ENCODE data around the gene NPEPPS.
"Not testable (repeated sequence)": the region's sequence is repeated elsewhere in the genome, so short reads cannot be mapped to it uniquely, and the experiment has no call there.

Gene NPEPPS

GRCh38 chr17:47518880-47519279 lies 12.0 kb upstream of the NPEPPS start:
- H2AFZ ChIP-seq (ENCODE audit: low read depth); H4K20me1 ChIP-seq (ENCODE audit: insufficient read depth); H3K4me2 ChIP-seq: not testable (repeated sequence)

GRCh38 chr17:47519365-47519764 lies 11.5 kb upstream of the NPEPPS start:
- H2AFZ ChIP-seq (ENCODE audit: low read depth); H4K20me1 ChIP-seq (ENCODE audit: insufficient read depth); H3K4me2 ChIP-seq; H3K27me3 ChIP-seq (ENCODE audit: insufficient read depth, low read depth); H3K9ac ChIP-seq; H3K4me3 ChIP-seq (IDR thresholded peaks at IDR 0.05; ENCODE audit: insufficient read depth, low read depth, low read length); H3K79me2 ChIP-seq (ENCODE audit: insufficient read depth, low read depth); H3K36me3 ChIP-seq (ENCODE audit: insufficient read depth); H3K27ac ChIP-seq: not testable (repeated sequence)
- peaks cover 12% of the 10 kb centered on the region for H3K4me1 ChIP-seq (ENCODE audit: low read depth, poor library complexity, severe bottlenecking)

More at GRCh38 chr17:47518880-47519279, 12.0 kb upstream of the NPEPPS start:
- peaks cover 12% of the 10 kb centered on the region for H3K4me1 ChIP-seq (ENCODE audit: low read depth, poor library complexity, severe bottlenecking)
- not testable (repeated sequence) for H3K27me3 ChIP-seq (ENCODE audit: insufficient read depth, low read depth); H3K4me3 ChIP-seq (IDR thresholded peaks at IDR 0.05; ENCODE audit: insufficient read depth, low read depth, low read length); H3K36me3 ChIP-seq (ENCODE audit: insufficient read depth); H3K79me2 ChIP-seq (ENCODE audit: insufficient read depth, low read depth); H3K27ac ChIP-seq; H3K9ac ChIP-seq

GRCh38 chr17:47520279-47520678 lies 10.6 kb upstream of the NPEPPS start:
- H4K20me1 ChIP-seq (ENCODE audit: insufficient read depth); H3K4me3 ChIP-seq (IDR thresholded peaks at IDR 0.05; ENCODE audit: insufficient read depth, low read depth, low read length); H3K27ac ChIP-seq; H3K9ac ChIP-seq; H3K36me3 ChIP-seq (ENCODE audit: insufficient read depth); H3K79me2 ChIP-seq (ENCODE audit: insufficient read depth, low read depth); H3K4me2 ChIP-seq; H3K27me3 ChIP-seq (ENCODE audit: insufficient read depth, low read depth); H2AFZ ChIP-seq (ENCODE audit: low read depth): not testable (repeated sequence)
- H3K4me1 ChIP-seq (ENCODE audit: low read depth, poor library complexity, severe bottlenecking), result peaks cover 12% of the 10 kb centered on the region

GRCh38 chr17:47521434-47521833 lies 9.5 kb upstream of the NPEPPS start:
- not testable (repeated sequence) for H3K9ac ChIP-seq; H3K79me2 ChIP-seq (ENCODE audit: insufficient read depth, low read depth); H3K27me3 ChIP-seq (ENCODE audit: insufficient read depth, low read depth); H3K27ac ChIP-seq; H3K4me3 ChIP-seq (IDR thresholded peaks at IDR 0.05; ENCODE audit: insufficient read depth, low read depth, low read length); H2AFZ ChIP-seq (ENCODE audit: low read depth); H4K20me1 ChIP-seq (ENCODE audit: insufficient read depth); H3K4me2 ChIP-seq; H3K36me3 ChIP-seq (ENCODE audit: insufficient read depth)
- peaks cover 12% of the 10 kb centered on the region for H3K4me1 ChIP-seq (ENCODE audit: low read depth, poor library complexity, severe bottlenecking)

GRCh38 chr17:47522341-47522740 lies 8.6 kb upstream of the NPEPPS start:
- H3K27ac ChIP-seq; H2AFZ ChIP-seq (ENCODE audit: low read depth); H4K20me1 ChIP-seq (ENCODE audit: insufficient read depth); H3K4me3 ChIP-seq (IDR thresholded peaks at IDR 0.05; ENCODE audit: insufficient read depth, low read depth, low read length); H3K9ac ChIP-seq; H3K79me2 ChIP-seq (ENCODE audit: insufficient read depth, low read depth); H3K27me3 ChIP-seq (ENCODE audit: insufficient read depth, low read depth); H3K4me2 ChIP-seq; H3K36me3 ChIP-seq (ENCODE audit: insufficient read depth): not testable (repeated sequence)
- peaks cover 12% of the 10 kb centered on the region for H3K4me1 ChIP-seq (ENCODE audit: low read depth, poor library complexity, severe bottlenecking)

- H3K36me3 ChIP-seq (ENCODE audit: insufficient read depth); H3K4me3 ChIP-seq (IDR thresholded peaks at IDR 0.05; ENCODE audit: insufficient read depth, low read depth, low read length); H3K27me3 ChIP-seq (ENCODE audit: insufficient read depth, low read depth); H3K4me2 ChIP-seq; H4K20me1 ChIP-seq (ENCODE audit: insufficient read depth); H2AFZ ChIP-seq (ENCODE audit: low read depth): not testable (repeated sequence)
- H3K27ac ChIP-seq, result peak overlapping the region; percentile 57
- H3K9ac ChIP-seq, result peak overlapping the region; percentile 53; the same call in 1 of the 2 replicates
- peaks cover 14% of the 10 kb centered on the region for H3K4me1 ChIP-seq (ENCODE audit: low read depth, poor library complexity, severe bottlenecking)
- peaks cover 32% of the 10 kb centered on the region for H3K79me2 ChIP-seq (ENCODE audit: insufficient read depth, low read depth)
Measured at GRCh38 chr17:47531233-47531820, 419 bp downstream of the NPEPPS start.

GRCh38 chr17:47539085-47539484 lies 8.2 kb downstream of the NPEPPS start:
- H3K79me2 ChIP-seq (ENCODE audit: insufficient read depth, low read depth), result peaks cover 53% of the 10 kb centered on the region
- H3K36me3 ChIP-seq (ENCODE audit: insufficient read depth); H2AFZ ChIP-seq (ENCODE audit: low read depth); H3K9ac ChIP-seq; H3K4me3 ChIP-seq (IDR thresholded peaks at IDR 0.05; ENCODE audit: insufficient read depth, low read depth, low read length); H3K4me1 ChIP-seq (ENCODE audit: low read depth, poor library complexity, severe bottlenecking); H3K27ac ChIP-seq; H3K4me2 ChIP-seq; H3K27me3 ChIP-seq (ENCODE audit: insufficient read depth, low read depth); H4K20me1 ChIP-seq (ENCODE audit: insufficient read depth): not testable (repeated sequence)

- not testable (repeated sequence) for H3K4me3 ChIP-seq (IDR thresholded peaks at IDR 0.05; ENCODE audit: insufficient read depth, low read depth, low read length); H3K9ac ChIP-seq; H3K36me3 ChIP-seq (ENCODE audit: insufficient read depth); H4K20me1 ChIP-seq (ENCODE audit: insufficient read depth); H3K4me1 ChIP-seq (ENCODE audit: low read depth, poor library complexity, severe bottlenecking); H3K4me2 ChIP-seq; H3K27ac ChIP-seq; H2AFZ ChIP-seq (ENCODE audit: low read depth); H3K27me3 ChIP-seq (ENCODE audit: insufficient read depth, low read depth)
- H3K79me2 ChIP-seq (ENCODE audit: insufficient read depth, low read depth), result peaks cover 38% of the 10 kb centered on the region
Measured at GRCh38 chr17:47541676-47542075, 10.8 kb downstream of the NPEPPS start.

- not testable (repeated sequence) for H3K36me3 ChIP-seq (ENCODE audit: insufficient read depth); H3K9ac ChIP-seq; H3K4me1 ChIP-seq (ENCODE audit: low read depth, poor library complexity, severe bottlenecking); H4K20me1 ChIP-seq (ENCODE audit: insufficient read depth); H3K27ac ChIP-seq; H3K27me3 ChIP-seq (ENCODE audit: insufficient read depth, low read depth); H2AFZ ChIP-seq (ENCODE audit: low read depth); H3K4me2 ChIP-seq; H3K4me3 ChIP-seq (IDR thresholded peaks at IDR 0.05; ENCODE audit: insufficient read depth, low read depth, low read length)
- H3K79me2 ChIP-seq (ENCODE audit: insufficient read depth, low read depth), result peaks cover 27% of the 10 kb centered on the region
Measured at GRCh38 chr17:47544327-47544726, 13.4 kb downstream of the NPEPPS start.

- not testable (repeated sequence) for H4K20me1 ChIP-seq (ENCODE audit: insufficient read depth); H2AFZ ChIP-seq (ENCODE audit: low read depth); H3K79me2 ChIP-seq (ENCODE audit: insufficient read depth, low read depth); H3K4me1 ChIP-seq (ENCODE audit: low read depth, poor library complexity, severe bottlenecking); H3K9ac ChIP-seq; H3K27ac ChIP-seq; H3K36me3 ChIP-seq (ENCODE audit: insufficient read depth); H3K4me2 ChIP-seq; H3K4me3 ChIP-seq (IDR thresholded peaks at IDR 0.05; ENCODE audit: insufficient read depth, low read depth, low read length); H3K27me3 ChIP-seq (ENCODE audit: insufficient read depth, low read depth)
Measured at GRCh38 chr17:47554733-47555132, 23.8 kb downstream of the NPEPPS start.

GRCh38 chr17:47556108-47556507 lies 25.2 kb downstream of the NPEPPS start:
- not testable (repeated sequence) for H3K27ac ChIP-seq

More at GRCh38 chr17:47556108-47556507, 25.2 kb downstream of the NPEPPS start:
- H3K4me1 ChIP-seq (ENCODE audit: low read depth, poor library complexity, severe bottlenecking); H3K27me3 ChIP-seq (ENCODE audit: insufficient read depth, low read depth); H3K9ac ChIP-seq; H4K20me1 ChIP-seq (ENCODE audit: insufficient read depth); H3K36me3 ChIP-seq (ENCODE audit: insufficient read depth); H2AFZ ChIP-seq (ENCODE audit: low read depth); H3K4me3 ChIP-seq (IDR thresholded peaks at IDR 0.05; ENCODE audit: insufficient read depth, low read depth, low read length); H3K79me2 ChIP-seq (ENCODE audit: insufficient read depth, low read depth); H3K4me2 ChIP-seq: not testable (repeated sequence)

All from KMS-11 (cell line).